WTC11 (cell line): Measurements from ENCODE around the gene PHACTR2. TPM values are rescaled to one million over a fixed set of nuclear protein-coding genes. Genes with fewer than 3 reads are reported as not detected.

Source experiments
- ATAC-seq: fragments of 200-7000 bp; cut with Tn5 transposase; 2 replicates; pipeline ENCODE4 v1.10.0; 2021; ENCODE audit warnings: mild to moderate bottlenecking, moderate library complexity
- CTCF ChIA-PET: fragments of 300-600 bp; sonication (Branson Sonifier 250); formaldehyde crosslinking; loops from one replicate; lab custom pipeline; 2021; ENCODE audit warnings: antibody characterized with exemption; lab: Charles Lee
- POLR2A ChIA-PET: fragments of 350-600 bp; sonication (Branson Sonifier 250); formaldehyde crosslinking; loops from one replicate; lab custom pipeline; 2021; ENCODE audit warnings: antibody characterized with exemption; lab: Charles Lee
- DNase-seq: peaks from one replicate; pipeline ENCODE4 v3.0.0; 2021; ENCODE audit warnings: low spot score
- H3K27ac Mint-ChIP-seq: 2 replicates; pipeline ENCODE4 v1.8.0; 2021; ENCODE audit warnings: mixed read lengths
- H3K27me3 Mint-ChIP-seq: 2 replicates; pipeline ENCODE4 v1.8.0; 2021; ENCODE audit warnings: low read depth, mild to moderate bottlenecking, moderate library complexity, mixed read lengths
- H3K36me3 Mint-ChIP-seq: 2 replicates; pipeline ENCODE4 v1.8.0; 2021; ENCODE audit warnings: mixed read lengths
- H3K4me1 Mint-ChIP-seq: 2 replicates; pipeline ENCODE4 v1.8.0; 2022; ENCODE audit warnings: mixed read lengths
- H3K4me3 Mint-ChIP-seq: 2 replicates; pipeline ENCODE4 v1.8.0; 2021; ENCODE audit warnings: mild to moderate bottlenecking, moderate library complexity, mixed read lengths
- H3K9me3 Mint-ChIP-seq: 2 replicates; pipeline ENCODE4 v1.8.0; 2021; ENCODE audit warnings: mixed read lengths
- ARID4B ChIP-seq: sonication (generic); formaldehyde crosslinking; IDR thresholded peaks from 2 replicates; pipeline ENCODE4 v1.8.0; 2023; ENCODE audit warnings: missing genetic modification reagents, mild to moderate bottlenecking, borderline replicate concordance
- E2F4 ChIP-seq: sonication (generic); formaldehyde crosslinking; IDR thresholded peaks from 2 replicates; pipeline ENCODE4 v1.8.1; 2022; ENCODE audit warnings: low read depth, mild to moderate bottlenecking, moderate library complexity, missing genetic modification reagents, borderline replicate concordance
- ELF4 ChIP-seq: sonication (generic); formaldehyde crosslinking; IDR thresholded peaks from 2 replicates; pipeline ENCODE4 v1.8.1; 2022; ENCODE audit warnings: low read depth, mild to moderate bottlenecking, moderate library complexity, missing genetic modification reagents
- FOXJ3 ChIP-seq: sonication (generic); formaldehyde crosslinking; IDR thresholded peaks from 2 replicates; pipeline ENCODE4 v1.9.0; 2021; ENCODE audit warnings: missing genetic modification reagents, mild to moderate bottlenecking, borderline replicate concordance
- FOXK1 ChIP-seq: sonication (generic); formaldehyde crosslinking; IDR thresholded peaks from 2 replicates; pipeline ENCODE4 v1.8.0; 2022; ENCODE audit warnings: mild to moderate bottlenecking, moderate library complexity, missing genetic modification reagents
- GTF2I ChIP-seq: fragments of 250-450 bp; sonication (Bioruptor Pico); conservative IDR thresholded peaks from 2 replicates; pipeline ENCODE4 v1.4.0; 2021; ENCODE audit warnings: mild to moderate bottlenecking
- ZBTB21 ChIP-seq: sonication (generic); formaldehyde crosslinking; IDR thresholded peaks from 2 replicates; pipeline ENCODE4 v1.8.1; 2023; ENCODE audit warnings: mild to moderate bottlenecking, missing genetic modification reagents, borderline replicate concordance
- ZMAT4 ChIP-seq: fragments of 250-450 bp; sonication (Bioruptor Pico); IDR thresholded peaks from 2 replicates; pipeline ENCODE4 v1.9.0; 2021; ENCODE audit warnings: mild to moderate bottlenecking
- ZNF219 ChIP-seq: sonication (generic); formaldehyde crosslinking; IDR thresholded peaks from 2 replicates; pipeline ENCODE4 v1.8.0; 2023; ENCODE audit warnings: missing genetic modification reagents, mild to moderate bottlenecking, borderline replicate concordance
- ZNF232 ChIP-seq: sonication (generic); formaldehyde crosslinking; IDR thresholded peaks from 2 replicates; pipeline ENCODE4 v1.8.0; 2022; ENCODE audit warnings: mild to moderate bottlenecking, missing genetic modification reagents
- ZNF281 ChIP-seq: sonication (generic); formaldehyde crosslinking; IDR thresholded peaks from 2 replicates; pipeline ENCODE4 v1.8.0; 2023; ENCODE audit warnings: mild to moderate bottlenecking, missing genetic modification reagents
- ZNF317 ChIP-seq: sonication (generic); formaldehyde crosslinking; IDR thresholded peaks from 2 replicates; pipeline ENCODE4 v1.8.1; 2023; ENCODE audit warnings: low read depth, mild to moderate bottlenecking, moderate library complexity, missing genetic modification reagents, borderline replicate concordance
- total RNA-seq: library from RNA; stranded (reverse); gene quantifications from 3 replicates; pipeline ENCODE4 v1.2.3, GENCODE V29; 2021
- TF ChIP-seq, protein P1 (sequence below): sonication (generic); formaldehyde crosslinking; IDR thresholded peaks from 2 replicates; pipeline ENCODE4 v1.8.0; 2022; ENCODE audit warnings: missing genetic modification reagents
- TF ChIP-seq, protein P2 (sequence below): sonication (generic); formaldehyde crosslinking; IDR thresholded peaks from 2 replicates; pipeline ENCODE4 v1.8.1; 2023; ENCODE audit warnings: mild to moderate bottlenecking, missing genetic modification reagents, moderate library complexity
- TF ChIP-seq, protein P3 (sequence below): fragments of 250-450 bp; sonication (Bioruptor Pico); IDR thresholded peaks from 2 replicates; pipeline ENCODE4 v1.9.0; 2021; ENCODE audit warnings: mild to moderate bottlenecking
- TF ChIP-seq, protein P4 (sequence below): sonication (generic); formaldehyde crosslinking; IDR thresholded peaks from 2 replicates; pipeline ENCODE4 v1.8.0; 2023; ENCODE audit warnings: missing genetic modification reagents
- TF ChIP-seq, protein P5 (sequence below): sonication (generic); formaldehyde crosslinking; IDR thresholded peaks from 2 replicates; pipeline ENCODE4 v1.8.1; 2023; ENCODE audit warnings: mild to moderate bottlenecking, missing genetic modification reagents, moderate library complexity

The PHACTR2 gene
- total RNA-seq, 1 experiment from 2014 or later, result 90.5 TPM

- TF ChIP-seq, protein P1, sequence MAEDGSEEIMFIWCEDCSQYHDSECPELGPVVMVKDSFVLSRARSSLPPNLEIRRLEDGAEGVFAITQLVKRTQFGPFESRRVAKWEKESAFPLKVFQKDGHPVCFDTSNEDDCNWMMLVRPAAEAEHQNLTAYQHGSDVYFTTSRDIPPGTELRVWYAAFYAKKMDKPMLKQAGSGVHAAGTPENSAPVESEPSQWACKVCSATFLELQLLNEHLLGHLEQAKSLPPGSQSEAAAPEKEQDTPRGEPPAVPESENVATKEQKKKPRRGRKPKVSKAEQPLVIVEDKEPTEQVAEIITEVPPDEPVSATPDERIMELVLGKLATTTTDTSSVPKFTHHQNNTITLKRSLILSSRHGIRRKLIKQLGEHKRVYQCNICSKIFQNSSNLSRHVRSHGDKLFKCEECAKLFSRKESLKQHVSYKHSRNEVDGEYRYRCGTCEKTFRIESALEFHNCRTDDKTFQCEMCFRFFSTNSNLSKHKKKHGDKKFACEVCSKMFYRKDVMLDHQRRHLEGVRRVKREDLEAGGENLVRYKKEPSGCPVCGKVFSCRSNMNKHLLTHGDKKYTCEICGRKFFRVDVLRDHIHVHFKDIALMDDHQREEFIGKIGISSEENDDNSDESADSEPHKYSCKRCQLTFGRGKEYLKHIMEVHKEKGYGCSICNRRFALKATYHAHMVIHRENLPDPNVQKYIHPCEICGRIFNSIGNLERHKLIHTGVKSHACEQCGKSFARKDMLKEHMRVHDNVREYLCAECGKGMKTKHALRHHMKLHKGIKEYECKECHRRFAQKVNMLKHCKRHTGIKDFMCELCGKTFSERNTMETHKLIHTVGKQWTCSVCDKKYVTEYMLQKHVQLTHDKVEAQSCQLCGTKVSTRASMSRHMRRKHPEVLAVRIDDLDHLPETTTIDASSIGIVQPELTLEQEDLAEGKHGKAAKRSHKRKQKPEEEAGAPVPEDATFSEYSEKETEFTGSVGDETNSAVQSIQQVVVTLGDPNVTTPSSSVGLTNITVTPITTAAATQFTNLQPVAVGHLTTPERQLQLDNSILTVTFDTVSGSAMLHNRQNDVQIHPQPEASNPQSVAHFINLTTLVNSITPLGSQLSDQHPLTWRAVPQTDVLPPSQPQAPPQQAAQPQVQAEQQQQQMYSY, result no peak
- TF ChIP-seq, protein P2, sequence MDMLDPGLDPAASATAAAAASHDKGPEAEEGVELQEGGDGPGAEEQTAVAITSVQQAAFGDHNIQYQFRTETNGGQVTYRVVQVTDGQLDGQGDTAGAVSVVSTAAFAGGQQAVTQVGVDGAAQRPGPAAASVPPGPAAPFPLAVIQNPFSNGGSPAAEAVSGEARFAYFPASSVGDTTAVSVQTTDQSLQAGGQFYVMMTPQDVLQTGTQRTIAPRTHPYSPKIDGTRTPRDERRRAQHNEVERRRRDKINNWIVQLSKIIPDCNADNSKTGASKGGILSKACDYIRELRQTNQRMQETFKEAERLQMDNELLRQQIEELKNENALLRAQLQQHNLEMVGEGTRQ, result no peak
- TF ChIP-seq ZNF281 (CRISPR knock-in tag) (no peak), ARID4B (CRISPR knock-in tag) (no peak), E2F4 (CRISPR knock-in tag) (no peak), ZNF317 (CRISPR knock-in tag) (no peak)
Measured at GRCh38 chr6:143705569-143705968, 27.8 kb downstream of the PHACTR2 start (continued).

- POLR2A ChIA-PET, result no interaction called here
- Mint-ChIP-seq H3K27ac (no peak overlapping the region), H3K4me3 (no peak overlapping the region), H3K27me3 (no peaks in the 10 kb centered on the region), H3K9me3 (peaks cover 25% of the 10 kb centered on the region), H3K36me3 (peaks cover 38% of the 10 kb centered on the region), H3K4me1 (peaks cover 6% of the 10 kb centered on the region)
- ATAC-seq (no peak), DNase-seq (no peak)
- CTCF ChIA-PET, result no interaction called here
- TF ChIP-seq ZNF219 (CRISPR knock-in tag), result no peak
- TF ChIP-seq, protein P3, sequence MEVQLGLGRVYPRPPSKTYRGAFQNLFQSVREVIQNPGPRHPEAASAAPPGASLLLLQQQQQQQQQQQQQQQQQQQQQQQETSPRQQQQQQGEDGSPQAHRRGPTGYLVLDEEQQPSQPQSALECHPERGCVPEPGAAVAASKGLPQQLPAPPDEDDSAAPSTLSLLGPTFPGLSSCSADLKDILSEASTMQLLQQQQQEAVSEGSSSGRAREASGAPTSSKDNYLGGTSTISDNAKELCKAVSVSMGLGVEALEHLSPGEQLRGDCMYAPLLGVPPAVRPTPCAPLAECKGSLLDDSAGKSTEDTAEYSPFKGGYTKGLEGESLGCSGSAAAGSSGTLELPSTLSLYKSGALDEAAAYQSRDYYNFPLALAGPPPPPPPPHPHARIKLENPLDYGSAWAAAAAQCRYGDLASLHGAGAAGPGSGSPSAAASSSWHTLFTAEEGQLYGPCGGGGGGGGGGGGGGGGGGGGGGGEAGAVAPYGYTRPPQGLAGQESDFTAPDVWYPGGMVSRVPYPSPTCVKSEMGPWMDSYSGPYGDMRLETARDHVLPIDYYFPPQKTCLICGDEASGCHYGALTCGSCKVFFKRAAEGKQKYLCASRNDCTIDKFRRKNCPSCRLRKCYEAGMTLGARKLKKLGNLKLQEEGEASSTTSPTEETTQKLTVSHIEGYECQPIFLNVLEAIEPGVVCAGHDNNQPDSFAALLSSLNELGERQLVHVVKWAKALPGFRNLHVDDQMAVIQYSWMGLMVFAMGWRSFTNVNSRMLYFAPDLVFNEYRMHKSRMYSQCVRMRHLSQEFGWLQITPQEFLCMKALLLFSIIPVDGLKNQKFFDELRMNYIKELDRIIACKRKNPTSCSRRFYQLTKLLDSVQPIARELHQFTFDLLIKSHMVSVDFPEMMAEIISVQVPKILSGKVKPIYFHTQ (CRISPR knock-in tag), result no peak
- no peak for TF ChIP-seq FOXK1 (CRISPR knock-in tag)
- no peak for TF ChIP-seq GTF2I (CRISPR knock-in tag)
- TF ChIP-seq, protein P4, sequence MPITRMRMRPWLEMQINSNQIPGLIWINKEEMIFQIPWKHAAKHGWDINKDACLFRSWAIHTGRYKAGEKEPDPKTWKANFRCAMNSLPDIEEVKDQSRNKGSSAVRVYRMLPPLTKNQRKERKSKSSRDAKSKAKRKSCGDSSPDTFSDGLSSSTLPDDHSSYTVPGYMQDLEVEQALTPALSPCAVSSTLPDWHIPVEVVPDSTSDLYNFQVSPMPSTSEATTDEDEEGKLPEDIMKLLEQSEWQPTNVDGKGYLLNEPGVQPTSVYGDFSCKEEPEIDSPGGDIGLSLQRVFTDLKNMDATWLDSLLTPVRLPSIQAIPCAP (CRISPR knock-in tag), result no peak
- no peak for TF ChIP-seq ELF4 (CRISPR knock-in tag)
- no peak for TF ChIP-seq ZBTB21 (CRISPR knock-in tag)
- no peak for TF ChIP-seq ZNF232 (CRISPR knock-in tag)
- no peak for TF ChIP-seq FOXJ3 (CRISPR knock-in tag)
- no peak for TF ChIP-seq ZMAT4 (CRISPR knock-in tag)
- TF ChIP-seq, protein P5, sequence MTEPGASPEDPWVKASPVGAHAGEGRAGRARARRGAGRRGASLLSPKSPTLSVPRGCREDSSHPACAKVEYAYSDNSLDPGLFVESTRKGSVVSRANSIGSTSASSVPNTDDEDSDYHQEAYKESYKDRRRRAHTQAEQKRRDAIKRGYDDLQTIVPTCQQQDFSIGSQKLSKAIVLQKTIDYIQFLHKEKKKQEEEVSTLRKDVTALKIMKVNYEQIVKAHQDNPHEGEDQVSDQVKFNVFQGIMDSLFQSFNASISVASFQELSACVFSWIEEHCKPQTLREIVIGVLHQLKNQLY (CRISPR knock-in tag), result no peak
Measured at GRCh38 chr6:143707697-143708096, 29.9 kb downstream of the PHACTR2 start.
